NCI-H1436 treated with DMSO at 0.1 percent for 48 hours (cell line): Measurements from ENCODE around the gene LIN52.

Source experiments
- DNase-seq: peaks from one replicate; lab custom pipeline; 2025; lab: John Stamatoyannopoulos, UW

The LIN52 gene

DNA sequence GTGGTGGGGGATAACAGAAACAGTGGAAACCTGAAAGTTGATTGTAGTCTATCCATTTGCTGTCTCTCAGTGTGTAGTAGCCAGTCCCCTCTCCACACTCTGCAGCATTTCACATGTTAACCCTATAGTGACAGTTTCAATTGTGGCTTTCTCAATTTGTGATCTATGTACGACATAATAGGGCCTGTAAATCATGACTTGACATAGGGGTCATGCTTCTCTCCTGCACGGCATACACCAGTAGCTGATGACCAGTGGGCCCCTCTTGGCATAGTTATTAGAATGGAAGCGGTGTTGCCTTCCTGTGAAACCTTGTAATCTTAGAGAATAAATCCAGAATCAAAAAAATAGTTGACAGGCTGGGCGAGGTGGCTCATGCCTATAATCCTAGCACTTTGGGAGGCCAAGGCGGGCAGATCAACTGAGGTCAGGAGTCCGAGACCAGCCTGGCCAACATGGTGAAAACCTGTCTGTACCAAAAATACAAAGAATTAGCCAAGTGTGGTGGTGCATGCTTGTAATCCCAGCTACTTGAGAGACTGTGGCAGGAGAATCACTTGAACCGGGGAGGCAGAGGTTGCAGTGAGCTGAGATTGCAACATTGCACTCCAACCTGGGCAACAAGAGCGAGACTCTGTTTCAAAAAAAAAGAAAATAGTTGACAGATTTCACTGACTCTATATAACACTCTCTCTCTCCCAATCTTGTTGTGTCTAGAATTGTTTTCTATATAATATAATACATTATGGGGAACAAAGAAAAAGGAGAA lies 109.9 kb downstream of the LIN52 start:
- no peak for DNase-seq

DNA sequence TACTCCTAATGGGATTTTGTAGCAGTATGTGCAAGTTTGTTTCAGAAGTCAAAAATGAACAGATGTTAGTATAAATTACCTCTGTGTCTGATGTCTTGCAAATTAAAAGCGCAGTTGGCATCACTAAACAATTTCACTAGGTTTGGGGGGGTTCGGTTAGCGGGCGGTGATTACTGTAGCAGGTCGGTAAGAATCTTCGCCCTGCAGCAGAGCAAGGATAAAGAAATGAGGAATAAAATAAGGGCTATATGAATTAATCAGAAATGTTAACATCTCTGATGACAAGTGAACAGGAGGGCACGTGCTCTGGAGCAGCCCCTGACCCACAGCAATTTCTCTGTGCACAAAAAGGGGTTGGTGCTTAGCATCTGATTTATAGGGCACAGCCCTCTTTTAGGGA lies 110.9 kb downstream of the LIN52 start:
- DNase-seq, result no peak

DNA sequence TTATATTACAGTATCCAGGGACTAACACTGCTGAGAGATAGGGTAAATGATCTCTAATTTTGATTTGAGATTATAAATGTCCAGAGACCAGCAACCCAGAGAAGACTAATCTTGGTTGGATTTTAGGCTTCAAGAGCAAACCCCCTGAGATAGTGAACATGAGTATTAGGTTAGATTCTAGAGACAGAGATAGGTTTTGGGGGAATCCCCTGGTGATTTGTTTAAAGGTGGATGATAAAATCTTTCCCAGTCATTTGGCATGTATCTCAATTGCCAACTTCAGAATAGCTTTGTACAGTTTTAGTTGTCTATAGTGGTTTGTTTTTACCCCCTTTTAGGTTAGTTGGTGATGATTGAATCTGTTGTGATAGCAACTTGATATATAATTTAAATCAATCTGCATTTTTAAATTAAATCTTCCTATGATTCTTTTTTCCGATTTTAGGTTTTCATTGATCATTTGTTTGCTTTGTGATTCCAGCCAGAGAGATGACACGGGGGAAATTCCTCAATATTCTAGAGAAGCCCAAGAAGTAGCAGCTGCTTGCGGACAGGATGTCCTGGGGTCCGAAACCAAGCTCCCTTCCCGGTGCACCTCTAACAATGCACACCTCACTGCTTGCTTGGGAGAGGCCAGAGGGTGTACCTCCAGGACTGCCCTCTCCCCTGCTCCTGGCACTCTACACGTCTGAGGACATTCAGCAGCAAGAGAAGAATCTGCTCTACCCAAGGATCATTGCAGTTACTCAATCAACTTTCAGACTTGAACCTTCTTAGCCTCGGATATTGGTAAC lies 113.9 kb downstream of the LIN52 start:
- DNase-seq, result no peak

DNA sequence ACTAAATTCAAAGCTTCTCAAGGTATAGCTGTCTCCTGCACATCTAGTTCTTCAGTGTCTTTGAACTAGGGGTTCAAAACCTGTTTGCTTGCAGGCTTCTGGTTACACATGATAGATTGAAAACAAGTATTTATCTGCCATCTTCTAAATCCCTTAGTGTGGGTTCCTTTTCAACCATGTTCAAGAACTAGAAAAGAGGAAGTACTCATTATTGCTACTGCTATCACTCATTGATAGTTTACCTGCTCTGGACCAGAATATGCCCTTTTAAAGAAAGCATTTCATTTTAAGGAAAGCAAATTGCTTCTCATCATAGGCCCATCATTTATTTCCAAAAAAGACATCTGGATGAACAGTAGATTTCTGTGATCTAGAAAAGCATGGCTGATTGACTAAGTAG lies 117.4 kb downstream of the LIN52 start:
- no peak for DNase-seq

DNA sequence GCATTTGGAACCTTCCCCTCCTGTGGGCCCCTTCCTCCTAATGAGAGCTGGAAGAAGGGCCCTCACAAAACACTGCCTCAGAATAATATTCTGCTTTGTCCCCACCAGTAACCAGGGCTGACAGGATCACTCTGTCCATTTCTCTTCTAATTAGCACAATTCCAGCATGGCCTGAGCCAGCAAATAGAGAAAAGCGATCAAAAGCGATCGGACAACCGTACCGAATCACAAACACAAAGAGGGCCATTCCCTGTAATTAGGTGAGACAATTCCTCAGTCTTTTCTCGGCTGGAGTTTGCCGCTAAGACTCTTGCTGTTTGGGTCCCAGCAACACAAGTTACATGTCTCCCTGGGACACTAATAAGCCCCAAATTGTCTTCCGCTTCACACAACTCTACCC lies 118.9 kb downstream of the LIN52 start:
- DNase-seq, result no peak

DNA sequence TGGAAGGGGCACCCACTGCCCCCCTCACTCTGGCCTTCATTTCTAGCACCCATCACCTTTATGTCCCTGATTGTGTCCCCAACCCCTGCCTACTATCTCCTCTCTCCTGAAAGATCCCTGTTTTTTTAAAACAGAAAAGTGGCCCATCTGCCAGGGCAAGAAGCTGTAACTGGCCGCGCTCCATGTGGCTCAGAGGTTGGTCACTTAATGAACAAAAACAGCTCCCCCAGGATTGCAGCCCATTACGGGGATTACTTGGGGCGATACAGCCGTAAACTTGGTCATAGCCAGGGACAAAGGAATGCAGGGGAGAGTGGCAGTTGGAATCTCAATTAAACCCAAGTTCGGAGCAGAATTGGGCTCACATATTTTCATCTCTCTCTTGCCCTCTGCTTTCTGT lies 119.7 kb downstream of the LIN52 start:
- no peak for DNase-seq

DNA sequence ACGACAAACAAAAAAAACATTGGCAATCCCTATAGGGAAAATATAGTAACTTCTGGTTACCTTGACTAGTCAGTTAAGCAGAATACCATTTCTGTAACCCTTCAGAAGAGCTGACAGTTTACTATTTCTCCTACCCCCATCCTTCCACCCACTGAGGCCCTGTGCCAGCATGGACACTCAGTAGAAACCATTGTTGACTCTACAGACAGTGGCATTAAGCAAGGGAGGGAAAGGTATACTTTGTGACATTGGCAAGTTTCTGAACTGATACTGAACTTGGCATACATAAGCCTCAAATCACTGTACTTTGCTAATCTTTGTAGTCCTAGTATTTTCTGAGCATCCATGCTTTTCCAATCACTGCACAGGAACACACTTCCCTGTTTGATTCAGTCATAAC lies 121.1 kb downstream of the LIN52 start:
- DNase-seq, result no peak

DNA sequence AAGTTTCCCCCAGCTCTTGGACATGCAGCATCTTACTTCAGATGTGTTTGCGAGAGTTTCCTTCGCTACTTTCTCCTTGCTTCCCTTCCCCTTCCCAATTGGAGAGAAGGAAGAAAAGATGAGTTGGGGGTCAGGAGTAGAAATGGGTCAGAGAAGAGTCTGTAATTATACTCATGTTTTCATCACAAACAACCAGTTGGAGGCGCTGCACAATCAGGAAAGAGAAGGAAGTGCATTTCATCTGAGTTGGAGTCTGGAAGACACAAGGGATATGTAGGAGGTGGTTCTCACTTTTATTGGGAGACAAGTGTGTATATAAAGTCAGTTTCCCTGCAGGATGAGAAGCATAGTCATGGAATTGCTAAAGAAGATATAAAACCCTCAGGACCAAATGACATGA lies 123.2 kb downstream of the LIN52 start:
- DNase-seq, result no peak

DNA sequence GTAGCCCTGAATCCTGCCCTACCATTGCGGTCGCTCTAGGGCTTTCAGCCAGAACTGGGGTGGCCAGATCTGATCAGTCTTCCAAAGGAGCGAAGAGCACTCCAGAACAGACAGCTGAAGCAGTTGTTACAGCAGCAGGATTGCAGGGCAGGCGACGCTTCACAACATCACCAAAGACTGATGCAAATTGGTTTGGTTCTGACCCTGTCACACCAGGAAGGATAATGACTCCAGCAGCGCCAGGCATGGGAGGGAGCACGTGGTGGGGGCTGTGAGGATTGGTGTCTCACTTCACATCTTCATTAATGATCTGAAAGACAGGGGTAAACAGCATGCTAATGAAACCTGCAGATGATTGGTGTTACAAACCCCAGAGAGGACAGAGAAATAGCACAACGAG lies 123.9 kb downstream of the LIN52 start:
- no peak for DNase-seq

DNA sequence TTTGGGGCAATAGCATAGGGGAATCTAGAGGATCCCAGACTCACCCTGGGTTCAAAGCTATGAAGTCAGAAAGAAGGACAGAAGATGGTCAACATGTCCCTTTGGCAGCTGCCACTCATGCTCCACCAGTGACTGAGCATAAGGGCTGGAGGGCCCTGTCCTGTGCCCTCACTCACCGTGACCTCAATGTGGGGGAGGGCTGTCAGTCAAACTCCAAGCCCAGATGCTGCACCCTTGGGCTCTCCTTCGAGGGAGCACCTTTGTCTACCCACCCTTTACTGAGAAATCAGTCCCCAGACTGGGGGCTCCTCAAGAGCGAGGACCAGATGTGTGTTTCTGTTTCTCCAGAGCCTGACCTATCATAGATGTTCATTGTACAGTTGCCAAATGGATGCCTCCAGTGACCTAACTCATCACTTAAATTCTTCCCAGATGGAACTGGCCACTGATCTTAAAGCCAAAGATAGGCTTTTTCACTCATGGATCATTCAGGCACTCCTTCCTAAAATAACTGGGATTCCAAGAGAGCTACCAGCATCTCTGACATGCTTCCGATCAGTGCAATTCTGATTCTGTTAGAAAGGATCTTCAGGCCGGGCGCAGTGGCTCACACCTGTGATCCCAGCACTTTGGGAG lies 127.3 kb downstream of the LIN52 start:
- no peak for DNase-seq

DNA sequence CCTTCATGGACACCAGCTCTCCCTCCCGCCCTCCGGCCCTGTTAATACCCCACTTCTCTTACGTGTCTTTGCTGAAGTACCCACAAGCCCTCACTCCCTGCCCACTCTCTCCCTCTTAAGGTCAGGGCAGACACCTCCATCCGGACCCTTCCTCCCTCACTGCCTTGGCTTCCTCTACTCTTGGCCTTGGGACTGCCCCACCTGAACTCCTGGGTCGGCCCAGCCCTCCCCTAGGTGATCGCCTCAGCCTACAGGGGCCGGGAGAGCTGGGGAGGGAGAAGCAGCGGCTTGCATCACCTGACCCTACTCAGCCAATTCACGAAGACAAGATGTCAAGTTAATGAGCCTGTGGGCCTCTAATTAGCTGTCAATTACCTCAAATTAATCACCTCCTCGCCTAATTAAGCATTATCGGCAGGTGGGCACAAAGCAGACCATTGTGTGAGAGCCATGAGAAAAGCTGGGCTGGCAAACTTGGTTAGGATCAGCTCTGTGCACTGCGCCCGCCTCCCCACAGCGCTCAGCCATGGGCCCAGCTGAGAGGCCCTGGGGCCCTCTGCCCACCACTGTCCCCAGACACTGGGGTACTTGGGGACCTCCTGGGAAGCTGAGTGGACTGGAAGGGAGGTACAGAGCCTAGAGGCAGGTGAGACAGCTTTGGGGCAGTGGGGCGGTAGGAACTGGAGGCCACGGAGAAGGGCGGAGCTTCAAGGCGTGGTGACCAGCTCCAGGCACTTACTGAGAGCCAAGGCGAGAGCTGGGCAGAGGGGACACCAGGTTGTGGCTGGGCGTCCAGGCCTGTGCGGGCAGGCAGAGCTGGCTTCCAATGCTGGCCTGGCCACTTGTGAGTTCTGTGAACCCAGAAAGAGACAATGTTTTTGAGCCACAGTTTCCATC lies 129.4 kb downstream of the LIN52 start:
- no peak for DNase-seq

DNA sequence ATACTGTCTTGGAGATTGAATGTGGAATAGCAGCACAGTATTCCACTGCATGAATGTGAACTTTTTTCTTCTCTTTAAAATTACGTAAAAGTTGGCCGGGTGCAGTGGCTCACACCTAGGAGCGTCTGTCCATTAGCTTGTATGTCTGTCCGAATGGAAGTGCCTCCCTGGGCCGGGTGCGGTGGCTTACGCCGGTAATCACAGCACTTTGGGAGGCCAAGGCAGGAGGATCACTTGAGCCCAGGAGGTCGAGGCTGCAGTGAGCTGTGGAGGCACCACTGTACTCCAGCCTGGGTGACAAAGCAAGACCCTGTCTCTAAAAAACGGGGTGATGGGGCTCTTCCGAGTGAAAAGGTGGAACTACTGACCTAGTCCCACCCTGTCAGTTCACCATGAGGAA lies 131.9 kb downstream of the LIN52 start:
- no peak for DNase-seq

DNA sequence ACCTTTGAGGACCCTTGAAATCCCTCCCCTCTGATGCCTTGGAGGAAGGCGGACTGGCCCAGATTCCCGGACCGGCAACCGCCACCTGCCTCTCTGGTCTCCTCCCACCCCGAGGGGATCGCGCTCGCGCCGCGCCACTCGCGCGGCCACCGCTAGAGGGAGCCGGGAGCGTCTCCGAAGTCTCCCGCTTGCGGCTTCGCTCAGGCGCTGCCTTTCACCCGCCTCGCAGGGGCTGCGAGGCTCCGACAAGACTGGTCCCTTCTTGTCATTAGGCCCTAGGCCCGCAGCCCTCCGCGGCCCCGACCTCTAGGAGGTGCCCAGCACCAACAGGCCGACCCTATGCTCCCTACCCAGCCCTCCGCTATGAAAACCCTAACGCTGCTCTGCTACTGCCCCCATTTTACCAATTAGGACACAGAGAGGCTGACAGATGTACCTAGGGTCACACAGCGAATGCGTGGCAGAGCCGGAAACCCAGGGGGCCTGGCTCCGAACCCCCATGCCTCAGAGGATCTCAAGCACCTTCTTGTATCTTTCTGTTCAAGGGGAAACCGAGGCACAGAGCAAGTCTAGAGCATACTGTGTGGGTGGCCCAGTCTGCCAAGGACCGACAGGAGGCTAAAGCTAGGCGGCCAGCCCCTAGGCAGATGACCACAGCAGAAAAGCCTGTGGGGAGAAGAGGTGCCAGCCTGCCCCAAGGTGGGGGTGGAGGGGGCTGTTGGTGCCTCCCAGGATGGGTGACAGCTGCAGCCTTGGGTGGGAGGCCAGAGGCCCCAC lies 133.1 kb downstream of the LIN52 start:
- DNase-seq, result no peak

DNA sequence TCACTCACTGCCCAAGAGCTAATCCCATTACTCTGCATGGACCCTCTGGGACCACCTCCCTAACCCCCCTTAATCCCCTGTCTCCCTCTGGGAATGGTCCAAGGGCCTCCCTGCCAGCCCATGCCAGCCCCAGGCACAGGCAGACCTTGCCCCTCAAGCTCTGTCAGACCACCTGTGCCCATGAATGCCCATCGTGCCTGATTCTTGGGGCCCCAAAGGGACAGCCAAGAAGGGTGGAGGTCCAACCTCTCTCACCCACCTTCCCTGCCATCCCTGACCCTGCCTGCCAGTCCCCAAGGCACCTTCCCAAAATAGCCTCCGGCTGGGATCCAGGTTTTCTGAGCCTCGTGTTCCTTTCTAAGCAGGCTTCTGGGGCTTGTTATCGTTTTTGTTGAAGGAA lies 133.7 kb downstream of the LIN52 start:
- DNase-seq, result no peak

DNA sequence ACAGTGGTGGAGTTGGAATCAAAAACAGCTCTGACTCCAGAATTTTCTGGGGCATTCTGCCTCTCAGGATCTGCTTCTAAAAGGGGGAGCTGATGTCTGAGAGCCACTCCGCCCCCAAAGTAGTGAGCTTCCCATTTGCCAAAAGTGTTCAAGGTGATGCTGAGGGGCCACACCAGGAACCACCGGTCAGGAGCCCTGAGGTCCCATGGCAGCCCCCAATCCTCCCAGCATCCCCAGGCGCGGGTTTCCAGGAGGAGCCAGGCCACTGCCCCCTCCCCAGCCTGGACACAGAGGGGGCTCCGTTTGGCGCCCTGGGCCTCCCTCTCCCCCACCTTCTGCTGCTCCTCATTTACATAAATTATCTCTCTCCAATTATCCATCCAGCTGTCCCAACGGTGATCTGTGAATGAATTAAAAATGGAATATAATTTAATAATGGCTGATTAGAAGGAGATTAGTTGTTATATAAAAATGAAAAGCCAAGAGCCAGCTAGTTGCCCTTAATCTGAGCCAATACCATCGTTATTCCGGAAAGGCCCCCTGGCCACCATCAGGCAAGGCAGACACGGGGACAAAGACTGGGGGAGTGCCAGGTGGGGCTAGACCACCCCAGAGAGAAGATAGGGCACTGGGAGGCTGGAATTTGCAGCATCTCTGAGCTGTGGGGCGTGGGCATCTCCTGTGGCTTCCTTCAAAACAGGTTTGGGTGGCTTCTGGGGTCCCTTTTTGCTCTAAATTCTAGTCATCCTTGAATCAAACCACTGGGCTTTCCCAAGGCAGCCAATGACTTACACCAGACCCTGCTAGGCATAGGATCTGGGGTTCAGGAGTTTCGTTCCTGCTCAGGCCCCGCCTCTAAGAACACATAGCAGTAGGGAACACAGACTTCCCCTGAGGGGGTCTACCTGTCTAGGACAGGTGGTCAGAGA lies 134.8 kb downstream of the LIN52 start:
- DNase-seq, result no peak

DNA sequence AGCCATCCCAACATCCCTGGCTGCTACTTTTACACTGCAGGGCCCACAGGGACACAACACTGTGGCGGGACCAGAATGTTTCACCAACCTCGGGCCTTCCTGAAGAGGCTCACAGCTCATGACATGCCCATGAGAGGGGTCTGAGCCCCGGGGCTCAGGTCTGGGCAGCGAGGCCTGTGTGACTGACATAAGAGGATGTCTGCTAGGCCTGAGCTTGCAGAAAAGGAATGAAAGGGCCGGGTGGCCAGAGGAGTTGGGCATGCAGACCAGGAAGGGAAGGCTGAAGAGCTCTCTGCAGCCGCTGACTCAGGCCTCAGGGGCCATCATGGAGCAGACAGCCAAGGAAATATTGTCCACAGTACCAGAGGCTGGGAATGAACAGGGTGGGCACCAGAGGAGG lies 136.2 kb downstream of the LIN52 start:
- no peak for DNase-seq

DNA sequence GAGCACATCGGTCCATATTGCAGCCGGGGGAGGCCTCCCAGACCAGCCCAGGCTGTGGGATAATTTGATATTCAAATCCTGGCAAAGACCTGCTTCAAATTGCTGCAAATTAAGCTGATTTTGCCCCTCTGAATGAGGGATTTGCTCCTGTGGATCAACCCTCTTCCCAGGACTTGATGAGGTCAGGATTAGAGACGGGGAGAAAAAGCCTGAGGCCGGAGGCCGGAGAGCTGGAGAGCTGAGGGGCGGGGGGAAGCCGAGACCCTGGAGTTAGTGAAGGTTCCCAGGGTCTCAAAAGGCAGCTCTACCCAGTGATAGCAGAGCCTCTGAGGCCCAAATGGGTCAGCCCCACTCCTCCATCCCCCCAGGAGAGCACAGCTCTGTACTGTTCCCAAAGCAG lies 137.0 kb downstream of the LIN52 start:
- DNase-seq, result no peak

DNA sequence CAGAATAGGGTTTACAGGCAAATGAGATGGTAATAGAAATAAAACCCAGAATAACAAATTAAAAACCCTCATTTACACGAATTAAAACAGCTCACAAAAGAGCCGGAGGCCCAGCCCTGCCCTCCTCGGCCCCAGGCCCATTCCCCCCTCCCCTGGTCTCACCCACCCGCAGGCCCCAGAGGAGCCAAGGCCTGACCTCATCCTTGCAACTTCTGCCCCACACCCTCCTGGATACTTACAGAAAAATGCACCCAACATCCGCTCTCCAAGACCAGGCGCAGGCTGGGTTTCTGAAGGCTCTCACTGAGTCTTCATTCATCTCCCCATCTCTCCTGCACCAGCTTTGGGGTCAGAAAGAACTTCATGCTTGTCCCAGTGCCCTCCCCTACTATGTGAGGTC lies 138.3 kb downstream of the LIN52 start:
- no peak for DNase-seq

DNA sequence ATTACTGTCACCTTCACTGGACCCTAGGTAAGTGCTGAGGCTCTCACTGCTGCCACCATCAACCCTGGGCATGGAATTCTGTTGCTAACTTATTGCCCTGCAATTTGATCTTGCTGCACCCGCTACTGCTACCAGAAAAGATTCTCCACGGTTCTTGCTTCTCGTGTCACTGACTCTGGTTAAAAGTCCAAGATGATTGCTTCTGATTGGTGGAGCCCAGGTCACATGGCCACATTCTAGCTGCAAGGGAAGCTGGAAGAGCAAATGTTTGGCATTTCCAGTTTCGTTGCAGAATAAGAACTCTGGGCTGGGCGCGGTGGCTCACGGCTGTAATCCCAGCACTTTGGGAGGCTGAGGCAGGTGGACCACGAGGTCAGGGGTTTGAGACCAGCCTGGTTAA lies 147.0 kb downstream of the LIN52 start:
- no peak for DNase-seq

DNA sequence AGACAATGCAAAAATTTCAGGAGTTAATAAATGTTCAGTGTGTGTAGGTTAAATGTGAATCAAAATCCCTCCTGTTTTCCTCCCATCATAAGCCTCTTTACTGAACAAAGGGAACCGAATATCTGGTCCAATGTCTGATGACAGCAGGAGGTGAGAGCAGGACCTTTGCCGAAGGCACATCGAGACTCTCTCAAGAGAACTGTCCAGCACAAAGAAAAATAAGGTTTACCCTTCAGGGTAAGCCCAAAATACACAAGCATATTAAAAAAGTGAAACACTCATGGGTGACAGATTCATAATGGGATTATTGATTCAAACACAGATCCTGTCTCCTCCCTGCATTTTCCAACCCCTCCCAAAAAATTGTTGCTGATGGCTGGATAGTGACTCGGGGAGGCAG lies 150.3 kb downstream of the LIN52 start:
- DNase-seq, result no peak
